BLaER1 treated with 17β-estradiol and CSF1 and Interleukin-3, amounts not matched to agents 10 nM and 100 nM (cell line): ENCODE results near the gene LAGE3.

Experiments used
- H3K27ac ChIP-seq, 11 experiments: shearing (Covaris generic); formaldehyde crosslinking; 2 replicates each; pipeline ENCODE4 v1.8.1; 2022
- H3K27me3 ChIP-seq, 11 experiments: shearing (Covaris generic); formaldehyde crosslinking; 2 replicates each; pipeline ENCODE4 v1.8.1; 2022
- H3K36me3 ChIP-seq, 11 experiments: shearing (Covaris generic); formaldehyde crosslinking; 2 replicates each; pipeline ENCODE4 v1.8.1; 2022
- H3K4me1 ChIP-seq, 10 experiments: shearing (Covaris generic); formaldehyde crosslinking; 2 replicates each; pipeline ENCODE4 v1.8.1; 2022
- H3K4me2 ChIP-seq, 11 experiments: shearing (Covaris generic); formaldehyde crosslinking; 2 replicates each; pipeline ENCODE4 v1.8.1; 2022
- H3K4me3 ChIP-seq, 10 experiments: shearing (Covaris generic); formaldehyde crosslinking; 2 replicates each; pipeline ENCODE4 v1.8.1; 2022
- H3K9ac ChIP-seq, 11 experiments: shearing (Covaris generic); formaldehyde crosslinking; 2 replicates each; pipeline ENCODE4 v1.8.1; 2022
- H3K9me3 ChIP-seq, 11 experiments: shearing (Covaris generic); formaldehyde crosslinking; replicated peaks in 1 of 11; 2 replicates each; pipeline ENCODE4 v1.8.1; 2022
- H4K20me1 ChIP-seq, 11 experiments: shearing (Covaris generic); formaldehyde crosslinking; 2 replicates each; pipeline ENCODE4 v1.8.1; 2022
- Cebpa-rat ChIP-seq, 11 experiments: shearing (Covaris generic); IDR thresholded peaks; 2 replicates each; pipeline ENCODE4 v1.8.1; 2022

The LAGE3 gene

DNA sequence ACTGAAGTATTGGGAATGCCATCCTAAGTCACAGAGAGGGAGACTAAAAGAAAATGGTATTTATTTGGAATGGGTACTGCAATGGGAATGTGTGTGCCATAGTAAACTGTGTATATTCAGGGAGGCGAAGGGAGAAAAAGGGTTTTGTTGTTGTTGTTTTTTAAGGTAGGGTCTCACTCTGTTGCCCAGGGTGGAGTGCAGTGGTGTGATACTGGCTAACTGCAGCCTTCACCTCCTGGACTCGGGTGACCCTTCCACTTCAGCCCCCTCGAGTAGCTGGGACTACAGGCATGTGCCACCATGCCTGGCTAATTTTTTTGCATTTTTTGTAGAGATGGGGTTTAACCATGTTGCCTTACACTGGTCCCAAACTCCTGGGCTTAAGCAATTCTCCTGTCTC is 15.6 kb upstream of the LAGE3 start:
- Histone ChIP-seq H3K36me3 (no peaks in the 10 kb centered on the region), H3K9ac (no peak overlapping the region), H3K4me2 (no peak overlapping the region), H4K20me1 (0 out of 22 replicates have a peak, but pooled peaks cover 0 to 5% (median 0%) of the 10 kb centered on the region in 11 experiments), H3K27me3 (peaks cover 44 to 81% (median 65%) of the 10 kb centered on the region in 11 experiments), H3K27ac (no peak overlapping the region), H3K4me3 (no peak overlapping the region), H3K4me1 (peaks cover 0 to 11% (median 8%) of the 10 kb centered on the region in 10 experiments; a peak in 16 of 20 replicates), H3K9me3 (peaks cover 0 to 19% (median 6%) of the 10 kb centered on the region in 11 experiments; a peak in 6 of 22 replicates)
- no peak for TF ChIP-seq Cebpa-rat (IDR thresholded peaks at IDR 0.05)

- Histone ChIP-seq H3K27ac (peak within 1 kb of the TSS; percentile 74 to 85 (median 77)), H4K20me1 (peaks cover 0 to 21% (median under 1%) of the 10 kb centered on the region in 11 experiments; a peak in 5 of 22 replicates), H3K4me2 (peak within 1 kb of the TSS; percentile 77 to 89 (median 84)), H3K9me3 (peaks cover 0 to 56% (median 31%) of the 10 kb centered on the region in 11 experiments; a peak in 15 of 22 replicates), H3K9ac (peak within 1 kb of the TSS; percentile 76 to 88 (median 84)), H3K4me3 (peak within 1 kb of the TSS; percentile 70 to 81 (median 74)), H3K27me3 (peaks cover 18 to 44% (median 29%) of the 10 kb centered on the region in 11 experiments), H3K4me1 (peaks cover 20 to 39% (median 31%) of the 10 kb centered on the region in 10 experiments; a peak in 19 of 20 replicates), H3K36me3 (peaks cover 0 to 11% (median 0%) of the 10 kb centered on the region in 11 experiments; a peak in 4 of 22 replicates)
- TF ChIP-seq Cebpa-rat (IDR thresholded peaks at IDR 0.05): no peak
Measured at GRCh38 chrX:154490414-154491083, 11.5 kb upstream of the LAGE3 start, which contains the start of gene SLC10A3. Gene SLC10A3, minus strand, starts transcription at chrX:154490629. Its CDS starts 1,689 bp downstream, at chrX:154488940.

GRCh38 chrX:154490021-154490413 is 10.9 kb upstream of the LAGE3 start:
- peaks cover 0 to 15% (median 5%) of the 10 kb centered on the region in 11 experiments; a peak in 12 of 22 replicates for H3K36me3 ChIP-seq
- H3K27ac ChIP-seq: peak overlapping the region; percentile 74 to 85 (median 77)
- TF ChIP-seq Cebpa-rat (IDR thresholded peaks at IDR 0.05): no peak
- peaks cover 13 to 41% (median 29%) of the 10 kb centered on the region in 11 experiments for H3K27me3 ChIP-seq
- peak overlapping the region; percentile 76 to 88 (median 84) for H3K9ac ChIP-seq
- H3K4me2 ChIP-seq: peak overlapping the region; percentile 77 to 89 (median 84)
- peak overlapping the region; percentile 70 to 81 (median 74) for H3K4me3 ChIP-seq
- H3K4me1 ChIP-seq: peaks cover 25 to 44% (median 36%) of the 10 kb centered on the region in 10 experiments
- H3K9me3 ChIP-seq: peaks cover 0 to 58% (median 31%) of the 10 kb centered on the region in 11 experiments; a peak in 15 of 22 replicates
- H4K20me1 ChIP-seq: peaks cover 0 to 21% (median 6%) of the 10 kb centered on the region in 11 experiments; a peak in 8 of 22 replicates

DNA sequence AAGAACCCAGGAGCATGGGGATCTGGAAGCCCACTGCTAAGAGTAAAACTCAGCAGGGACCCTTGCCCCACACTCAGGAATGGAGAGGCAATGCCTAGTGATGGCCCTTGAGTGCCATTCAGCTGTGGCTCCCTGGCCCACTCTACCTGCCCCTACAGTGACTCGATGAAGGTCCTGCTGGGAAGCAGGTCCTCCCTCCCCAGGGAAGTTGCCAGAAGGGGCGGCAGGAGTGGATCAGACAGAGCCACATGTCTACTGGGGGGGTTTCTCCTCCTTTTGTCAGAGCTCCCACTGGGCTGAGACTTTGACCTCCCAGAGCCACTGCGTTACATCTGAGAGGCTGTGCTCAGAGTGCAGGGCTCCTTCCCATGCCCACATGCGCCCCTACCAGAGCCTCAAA is 10.1 kb upstream of the LAGE3 start:
- H3K27me3 ChIP-seq: peaks cover 13 to 40% (median 26%) of the 10 kb centered on the region in 11 experiments; a peak in 20 of 22 replicates
- H4K20me1 ChIP-seq: peaks cover 0 to 27% (median 9%) of the 10 kb centered on the region in 11 experiments; a peak in 9 of 22 replicates
- H3K9me3 ChIP-seq: peaks cover 0 to 58% (median 31%) of the 10 kb centered on the region in 11 experiments; a peak in 15 of 22 replicates
- peak overlapping the region in 10 of 11 experiments; percentile 79 to 88 (median 84); a peak in 17 of 22 replicates for H3K9ac ChIP-seq
- H3K4me3 ChIP-seq: peak overlapping the region in 8 of 10 experiments; percentile 70 to 81 (median 74); a peak in 13 of 20 replicates
- TF ChIP-seq Cebpa-rat (IDR thresholded peaks at IDR 0.05): no peak
- peak overlapping the region; percentile 77 to 89 (median 84) for H3K4me2 ChIP-seq
- H3K36me3 ChIP-seq: peaks cover 0 to 24% (median 11%) of the 10 kb centered on the region in 11 experiments; a peak in 14 of 22 replicates
- no peak overlapping the region; a peak in 1 of 22 replicates for H3K27ac ChIP-seq
- peaks cover 33 to 52% (median 45%) of the 10 kb centered on the region in 10 experiments for H3K4me1 ChIP-seq

- Histone ChIP-seq H4K20me1 (peaks cover 0 to 33% (median 11%) of the 10 kb centered on the region in 11 experiments; a peak in 11 of 22 replicates), H3K27ac (no peak overlapping the region), H3K36me3 (peaks cover 0 to 30% (median 16%) of the 10 kb centered on the region in 11 experiments; a peak in 14 of 22 replicates), H3K4me1 (peaks cover 40 to 59% (median 52%) of the 10 kb centered on the region in 10 experiments), H3K9ac (peak overlapping the region in 2 of 11 experiments; percentile 84 to 86; a peak in 1 of 22 replicates), H3K27me3 (peaks cover 15 to 41% (median 30%) of the 10 kb centered on the region in 11 experiments; a peak in 19 of 22 replicates), H3K4me2 (peak overlapping the region in 10 of 11 experiments; percentile 77 to 89 (median 82); a peak in 17 of 22 replicates), H3K9me3 (peaks cover 0 to 58% (median 31%) of the 10 kb centered on the region in 11 experiments; a peak in 15 of 22 replicates), H3K4me3 (peak overlapping the region in 1 of 10 experiments; percentile 75; a peak in 1 of 20 replicates)
- TF ChIP-seq Cebpa-rat (IDR thresholded peaks at IDR 0.05): no peak
Measured at GRCh38 chrX:154488336-154489075, 9.4 kb upstream of the LAGE3 start.

DNA sequence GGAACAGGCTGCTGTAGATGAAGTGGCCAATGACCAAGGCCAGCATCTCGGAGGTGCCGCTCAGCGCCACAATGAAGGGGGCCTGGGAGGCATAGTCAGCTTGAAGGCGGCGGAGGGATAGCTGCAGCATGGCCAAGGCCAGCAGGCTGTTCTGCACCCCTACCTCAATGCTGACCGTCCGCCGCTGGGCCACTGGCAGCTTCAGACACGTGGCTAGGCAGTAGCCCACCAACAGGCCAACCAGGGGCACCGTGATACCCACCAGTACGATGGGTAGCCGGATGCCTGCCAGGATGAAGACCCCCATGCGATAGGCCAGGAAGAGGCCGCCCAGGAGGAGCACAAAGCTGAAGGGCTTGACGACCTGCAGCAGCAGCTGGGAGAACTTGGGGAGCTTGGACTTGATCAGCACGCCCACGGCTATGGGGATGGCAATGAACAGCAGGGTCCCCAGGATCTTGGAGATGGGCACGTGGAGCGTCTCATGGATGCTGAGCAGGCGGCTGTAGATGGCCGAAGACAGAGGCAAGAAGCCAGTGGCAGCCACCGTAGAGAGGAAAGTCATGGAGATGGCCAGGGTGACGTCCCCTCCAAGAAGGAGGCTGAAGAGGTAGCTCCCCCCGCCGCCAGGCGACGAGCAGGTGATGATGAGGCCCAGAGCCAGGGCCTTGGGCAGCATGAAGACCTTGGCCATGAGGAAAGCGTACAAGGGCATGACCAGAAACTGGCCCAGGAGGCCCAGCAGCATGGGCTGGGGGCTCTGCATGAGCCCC is 8.6 kb upstream of the LAGE3 start:
- peaks cover 48 to 67% (median 60%) of the 10 kb centered on the region in 10 experiments for H3K4me1 ChIP-seq
- H4K20me1 ChIP-seq: peaks cover 0 to 41% (median 14%) of the 10 kb centered on the region in 11 experiments; a peak in 11 of 22 replicates
- H3K27me3 ChIP-seq: peaks cover 16 to 41% (median 34%) of the 10 kb centered on the region in 11 experiments; a peak in 21 of 22 replicates
- peak overlapping the region in 2 of 11 experiments; percentile 62 to 86; a peak in 6 of 22 replicates for H3K27ac ChIP-seq
- peaks cover 0 to 31% (median 16%) of the 10 kb centered on the region in 11 experiments; a peak in 14 of 22 replicates for H3K36me3 ChIP-seq
- H3K4me2 ChIP-seq: peak overlapping the region; percentile 63 to 89 (median 76); a peak in 20 of 22 replicates
- peak overlapping the region in 4 of 11 experiments; percentile 84 to 91 (median 87); a peak in 4 of 22 replicates for H3K9ac ChIP-seq
- H3K4me3 ChIP-seq: peak overlapping the region in 2 of 10 experiments; percentile 80 to 81; a peak in 2 of 20 replicates
- no peak for TF ChIP-seq Cebpa-rat (IDR thresholded peaks at IDR 0.05)
- H3K9me3 ChIP-seq: peaks cover 0 to 58% (median 31%) of the 10 kb centered on the region in 11 experiments; a peak in 15 of 22 replicates

- Histone ChIP-seq H3K4me2 (peak within 1 kb of the TSS; percentile 75 to 89 (median 81)), H3K27me3 (peaks cover 26 to 42% (median 38%) of the 10 kb centered on the region in 11 experiments), H3K9me3 (peaks cover 0 to 56% (median 31%) of the 10 kb centered on the region in 11 experiments; a peak in 15 of 22 replicates), H3K36me3 (peaks cover 0 to 31% (median 16%) of the 10 kb centered on the region in 11 experiments; a peak in 14 of 22 replicates), H3K9ac (peak within 1 kb of the TSS; percentile 73 to 91 (median 84)), H4K20me1 (peaks cover 0 to 43% (median 14%) of the 10 kb centered on the region in 11 experiments; a peak in 11 of 22 replicates), H3K27ac (peak within 1 kb of the TSS; percentile 44 to 88 (median 82)), H3K4me1 (peaks cover 51 to 73% (median 68%) of the 10 kb centered on the region in 10 experiments), H3K4me3 (peak within 1 kb of the TSS; percentile 71 to 84 (median 77))
- no peak for TF ChIP-seq Cebpa-rat (IDR thresholded peaks at IDR 0.05)
Measured at GRCh38 chrX:154486396-154487207, 7.5 kb upstream of the LAGE3 start, which contains the start of gene UBL4A. Gene UBL4A, minus strand, starts transcription at chrX:154486615. Its CDS starts 31 bp downstream, at chrX:154486584.
